Trophoblast cell (in vitro differentiated cells and primary cell): Measurements from ENCODE around the gene TDRD15.

Source experiments
- DNase-seq, 2 donors: peaks; one replicate each; pipeline ENCODE4 v3.0.0-alpha.2; 2016
- H2AFZ ChIP-seq: 2 replicates; pipeline ENCODE4 v1.6.1; 2013; ENCODE audit warnings: low read length, moderate library complexity, mild to moderate bottlenecking; ENCODE audit not compliant: insufficient read depth, poor library complexity
- H2AK5ac ChIP-seq: 2 replicates; pipeline ENCODE4 v1.6.1; 2013; ENCODE audit warnings: mild to moderate bottlenecking, low read length
- H2BK120ac ChIP-seq: 2 replicates; pipeline ENCODE4 v1.6.1; 2013; ENCODE audit warnings: low read length, mild to moderate bottlenecking, moderate library complexity; ENCODE audit not compliant: insufficient read depth, poor library complexity
- H2BK12ac ChIP-seq: 2 replicates; pipeline ENCODE4 v1.6.1; 2013; ENCODE audit warnings: mild to moderate bottlenecking, low read length, moderate library complexity
- H2BK5ac ChIP-seq: 2 replicates; pipeline ENCODE4 v1.6.1; 2013; ENCODE audit warnings: low read length, low read depth, moderate library complexity, mild to moderate bottlenecking; ENCODE audit not compliant: poor library complexity
- H3K14ac ChIP-seq: 2 replicates; pipeline ENCODE4 v1.6.1; 2013; ENCODE audit warnings: mild to moderate bottlenecking, low read length
- H3K18ac ChIP-seq: 2 replicates; pipeline ENCODE4 v1.6.1; 2013; ENCODE audit warnings: mild to moderate bottlenecking, low read length
- H3K23ac ChIP-seq: 2 replicates; pipeline ENCODE4 v1.6.1; 2013; ENCODE audit warnings: low read length
- H3K27ac ChIP-seq: 2 replicates; pipeline ENCODE4 v1.5.1; 2013; ENCODE audit warnings: low read depth, mild to moderate bottlenecking, inconsistent platforms, low read length, moderate library complexity
- H3K27me3 ChIP-seq: 2 replicates; pipeline ENCODE4 v1.6.1; 2013; ENCODE audit warnings: inconsistent platforms, mild to moderate bottlenecking, low read length, moderate library complexity; ENCODE audit not compliant: insufficient read depth
- H3K36me3 ChIP-seq, 2 experiments: 1 replicate in 1 of 2; 2 replicates in 1 of 2; pipeline ENCODE4 v1.6.1; 2013; ENCODE audit warnings: low read length in 2 of 2, mild to moderate bottlenecking in 2 of 2, moderate library complexity in 1 of 2; ENCODE audit not compliant: insufficient read depth in 2 of 2, control insufficient read depth in 1 of 2
- H3K4ac ChIP-seq: 2 replicates; pipeline ENCODE4 v1.6.1; 2013; ENCODE audit warnings: low read depth, mild to moderate bottlenecking, low read length, moderate library complexity
- H3K4me1 ChIP-seq, 2 experiments: 1 replicate in 1 of 2; 2 replicates in 1 of 2; pipeline ENCODE4 v1.6.1; 2013; ENCODE audit warnings: low read length in 2 of 2, mild to moderate bottlenecking in 2 of 2, moderate library complexity in 1 of 2; ENCODE audit not compliant: insufficient read depth in 2 of 2, control insufficient read depth in 1 of 2
- H3K4me2 ChIP-seq: 2 replicates; pipeline ENCODE4 v1.6.1; 2013; ENCODE audit warnings: inconsistent platforms, mild to moderate bottlenecking, low read length, moderate library complexity
- H3K4me3 ChIP-seq: 2 replicates; pipeline ENCODE4 v1.5.1; 2013; ENCODE audit warnings: mild to moderate bottlenecking, low read depth, low read length, inconsistent platforms
- H3K79me1 ChIP-seq: one replicate; pipeline ENCODE4 v1.6.1; 2013; ENCODE audit warnings: low read length
- H3K79me2 ChIP-seq: 2 replicates; pipeline ENCODE4 v1.6.1; 2013; ENCODE audit warnings: low read length, mild to moderate bottlenecking; ENCODE audit not compliant: control insufficient read depth, insufficient read depth, poor library complexity
- H3K9ac ChIP-seq: 2 replicates; pipeline ENCODE4 v1.6.1; 2013; ENCODE audit warnings: mild to moderate bottlenecking, low read length
- H3K9me3 ChIP-seq: 2 replicates; pipeline ENCODE4 v1.6.1; 2013; ENCODE audit warnings: low read depth, mild to moderate bottlenecking, control low read depth, inconsistent platforms, low read length; ENCODE audit not compliant: insufficient read depth
- H4K12ac ChIP-seq: 2 replicates; pipeline ENCODE4 v1.6.1; 2013; ENCODE audit warnings: low read depth, mild to moderate bottlenecking, low read length, moderate library complexity
- H4K8ac ChIP-seq: 2 replicates; pipeline ENCODE4 v1.6.1; 2013; ENCODE audit warnings: low read depth, mild to moderate bottlenecking, low read length, moderate library complexity
- H4K91ac ChIP-seq: one replicate; pipeline ENCODE4 v1.6.1; 2013; ENCODE audit warnings: low read depth, mild to moderate bottlenecking, low read length, moderate library complexity
- WGBS: extraction: QIAGEN DNeasy Blood & Tissue Kit; methylation state at CpG from one replicate; pipeline ENCODE4 v1.1.7; 2013; ENCODE audit warnings: missing lambda C conversion rate; ENCODE audit not compliant: insufficient read length, insufficient coverage; ENCODE audit errors: extremely low coverage; 5-methylcytosine and 5-hydroxymethylcytosine counted together

TDRD15 gene

GRCh38 chr2:21117688-21118087 is 6.1 kb upstream of the TDRD15 start:
- no peak overlapping the region for H2AK5ac ChIP-seq
- H3K4me3 ChIP-seq = no peak overlapping the region
- no peaks in the 10 kb centered on the region for H3K27me3 ChIP-seq
- no peak overlapping the region for H4K91ac ChIP-seq
- H3K14ac ChIP-seq = no peak overlapping the region
- DNase-seq = no peak
- H2BK120ac ChIP-seq = no peak overlapping the region
- H3K4ac ChIP-seq = no peak overlapping the region
- H2AFZ ChIP-seq = no peak overlapping the region
- H4K8ac ChIP-seq = no peak overlapping the region
- H3K79me2 ChIP-seq = no peaks in the 10 kb centered on the region
- H3K36me3 ChIP-seq = no peaks in the 10 kb centered on the region
- no peak overlapping the region for H2BK12ac ChIP-seq
- H3K23ac ChIP-seq = no peak overlapping the region
- H3K9ac ChIP-seq = no peak overlapping the region
- no peaks in the 10 kb centered on the region for H3K9me3 ChIP-seq
- no peak overlapping the region for H3K4me2 ChIP-seq
- no peak overlapping the region for H2BK5ac ChIP-seq
- H3K79me1 ChIP-seq = no peaks in the 10 kb centered on the region
- no peak overlapping the region for H3K18ac ChIP-seq
- no peak overlapping the region for H3K27ac ChIP-seq
- H4K12ac ChIP-seq = no peak overlapping the region
- H3K4me1 ChIP-seq = no peaks in the 10 kb centered on the region

- Histone ChIP-seq H3K36me3 (no peaks in the 10 kb centered on the region), H4K12ac (no peak overlapping the region), H2BK12ac (no peak overlapping the region), H3K9ac (no peak overlapping the region), H3K23ac (no peak overlapping the region), H3K4me1 (no peaks in the 10 kb centered on the region), H4K8ac (no peak overlapping the region), H2BK120ac (no peak overlapping the region), H3K4me3 (no peak overlapping the region), H2AK5ac (no peak overlapping the region), H3K14ac (no peak overlapping the region), H3K79me2 (no peaks in the 10 kb centered on the region), H4K91ac (no peak overlapping the region), H3K4me2 (no peak overlapping the region), H3K27ac (no peak overlapping the region), H3K4ac (no peak overlapping the region), H3K79me1 (no peaks in the 10 kb centered on the region), H3K18ac (no peak overlapping the region), H2AFZ (no peak overlapping the region), H2BK5ac (no peak overlapping the region), H3K27me3 (no peaks in the 10 kb centered on the region), H3K9me3 (no peaks in the 10 kb centered on the region)
- no CpG with 5 or more reads among the region's 3 CpGs for WGBS
- peak; percentile 13 to 61 for DNase-seq
These were observed 5.4 kb upstream of the TDRD15 start for GRCh38 chr2:21118302-21118920.

- H4K12ac ChIP-seq = no peak overlapping the region
These were observed 8.1 kb downstream of the TDRD15 start for GRCh38 chr2:21131861-21132260.

GRCh38 chr2:21135585-21135984 is 11.8 kb downstream of the TDRD15 start:
- Histone ChIP-seq H3K79me1 (no peaks in the 10 kb centered on the region), H4K91ac (no peak overlapping the region), H3K14ac (no peak overlapping the region), H3K27ac (no peak overlapping the region), H3K4ac (no peak overlapping the region), H3K4me2 (no peak overlapping the region), H3K4me1 (no peaks in the 10 kb centered on the region), H3K79me2 (no peaks in the 10 kb centered on the region), H2BK5ac (no peak overlapping the region), H2BK12ac (no peak overlapping the region), H3K18ac (no peak overlapping the region), H4K12ac (no peak overlapping the region), H2BK120ac (no peak overlapping the region), H2AK5ac (no peak overlapping the region), H3K9me3 (no peaks in the 10 kb centered on the region), H3K4me3 (no peak overlapping the region), H3K27me3 (no peaks in the 10 kb centered on the region), H4K8ac (no peak overlapping the region), H3K23ac (no peak overlapping the region), H2AFZ (no peak overlapping the region), H3K36me3 (no peaks in the 10 kb centered on the region), H3K9ac (no peak overlapping the region)
- no peak for DNase-seq
- no CpG with 5 or more reads among the region's 2 CpGs for WGBS

More at GRCh38 chr2:21131861-21132260, 8.1 kb downstream of the TDRD15 start:
- H3K27ac ChIP-seq = no peak overlapping the region
- H2BK120ac ChIP-seq = no peak overlapping the region
- H4K8ac ChIP-seq = no peak overlapping the region
- H3K4me1 ChIP-seq = no peaks in the 10 kb centered on the region
- no peak overlapping the region for H3K23ac ChIP-seq
- no peak overlapping the region for H2AK5ac ChIP-seq
- H3K14ac ChIP-seq = no peak overlapping the region
- no peak overlapping the region for H2AFZ ChIP-seq
- no peaks in the 10 kb centered on the region for H3K27me3 ChIP-seq
- DNase-seq = no peak
- H3K4me3 ChIP-seq = no peak overlapping the region
- H3K4ac ChIP-seq = no peak overlapping the region
- H3K4me2 ChIP-seq = no peak overlapping the region
- no peak overlapping the region for H2BK5ac ChIP-seq
- no peak overlapping the region for H3K18ac ChIP-seq
- no peaks in the 10 kb centered on the region for H3K79me2 ChIP-seq
- no peaks in the 10 kb centered on the region for H3K9me3 ChIP-seq
- no peaks in the 10 kb centered on the region for H3K36me3 ChIP-seq
- 100% methylated on average over 1 of the region's 5 CpGs for WGBS
- no peaks in the 10 kb centered on the region for H3K79me1 ChIP-seq
- H2BK12ac ChIP-seq = no peak overlapping the region
- H3K9ac ChIP-seq = no peak overlapping the region
- no peak overlapping the region for H4K91ac ChIP-seq
